Measurements from ENCODE around the gene SSPN.

Gene SSPN

GRCh38 chr12:26250801-26251200, 55.4 kb downstream of the SSPN start:
- TF ChIP-seq CTCF (IDR thresholded peaks at IDR 0.05; ENCODE audit: insufficient read depth, low read depth, low read length, missing control alignments), result no peak
- DNase-seq (ENCODE audit: low read depth), result no peak
- H3K4me3 ChIP-seq (ENCODE audit: low read depth, low read length), result no peak overlapping the region

GRCh38 chr12:26251600-26251999, 56.2 kb downstream of the SSPN start:
- H3K4me3 ChIP-seq (ENCODE audit: low read depth, low read length), result no peak overlapping the region
- no peak for DNase-seq (ENCODE audit: low read depth)
- no peak for TF ChIP-seq CTCF (IDR thresholded peaks at IDR 0.05; ENCODE audit: insufficient read depth, low read depth, low read length, missing control alignments)

GRCh38 chr12:26252946-26253345, 57.6 kb downstream of the SSPN start:
- no peak for DNase-seq (ENCODE audit: low read depth)
- no peak for TF ChIP-seq CTCF (IDR thresholded peaks at IDR 0.05; ENCODE audit: insufficient read depth, low read depth, low read length, missing control alignments)
- H3K4me3 ChIP-seq (ENCODE audit: low read depth, low read length), result no peak overlapping the region

GRCh38 chr12:26255893-26256645, 60.7 kb downstream of the SSPN start:
- no peak overlapping the region for H3K4me3 ChIP-seq (ENCODE audit: low read depth, low read length)
- DNase-seq (ENCODE audit: low read depth), result no peak
- no peak for TF ChIP-seq CTCF (IDR thresholded peaks at IDR 0.05; ENCODE audit: insufficient read depth, low read depth, low read length, missing control alignments)

- no peak for DNase-seq (ENCODE audit: low read depth)
- TF ChIP-seq CTCF (IDR thresholded peaks at IDR 0.05; ENCODE audit: insufficient read depth, low read depth, low read length, missing control alignments), result no peak
- H3K4me3 ChIP-seq (ENCODE audit: low read depth, low read length), result no peak overlapping the region
These were observed 69.0 kb downstream of the SSPN start for GRCh38 chr12:26264215-26264838.

- no peak for DNase-seq (ENCODE audit: low read depth)
- no peak overlapping the region for H3K4me3 ChIP-seq (ENCODE audit: low read depth, low read length)
- TF ChIP-seq CTCF (IDR thresholded peaks at IDR 0.05; ENCODE audit: insufficient read depth, low read depth, low read length, missing control alignments), result no peak
These were observed 70.2 kb downstream of the SSPN start for GRCh38 chr12:26265606-26266005.

All from GM12865 (cell line).